Measurements from ENCODE around the gene NEK2. TPM values are rescaled to one million over a fixed set of nuclear protein-coding genes. Genes with fewer than 3 reads are reported as not detected.
"Not testable (repeated sequence)": the region's sequence is repeated elsewhere in the genome, so short reads cannot be mapped to it uniquely, and the experiment has no call there.

The NEK2 gene
- total RNA-seq, 2 experiments from 2014 or later, result 60.8 to 62.3 TPM

DNA sequence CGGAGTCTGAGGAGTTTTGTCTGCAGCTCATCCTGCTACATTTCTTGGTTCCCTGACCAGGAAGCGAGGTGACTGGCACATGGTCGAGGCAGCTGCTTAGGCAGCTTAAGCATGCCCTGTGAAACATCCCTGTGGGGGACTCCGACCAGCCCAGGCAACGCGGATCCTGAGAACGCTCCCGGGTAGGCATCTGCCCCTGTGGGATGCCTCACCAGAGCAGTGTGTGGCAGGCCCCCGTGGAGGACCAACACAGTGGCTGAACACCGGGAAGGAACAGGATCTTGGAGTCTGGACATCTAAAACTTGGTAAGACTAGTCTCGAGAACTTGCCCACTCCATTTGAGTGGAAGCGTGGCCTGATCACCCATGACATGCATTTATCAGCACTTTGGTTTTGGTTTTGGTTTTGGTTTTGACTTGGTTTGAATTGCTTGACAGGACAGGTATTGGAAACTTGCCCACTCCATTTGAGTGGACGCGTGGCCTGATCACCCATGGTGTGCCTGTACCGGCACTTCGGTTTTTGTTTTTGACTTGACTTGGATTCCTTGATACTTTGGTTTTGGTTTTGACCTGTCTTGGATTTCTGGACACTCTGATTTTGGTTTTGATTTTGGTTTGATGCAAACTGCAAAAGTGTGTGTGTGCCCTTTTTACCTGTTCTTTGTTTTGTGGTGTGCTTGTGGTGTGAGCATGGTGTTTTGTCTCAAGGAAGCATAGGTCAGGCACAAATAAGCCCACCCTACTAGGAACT is 12.2 kb upstream of the NEK2 start:
- Mint-ChIP-seq H3K9me3 (no peaks in the 10 kb centered on the region), H3K27me3 (ENCODE audit: low read depth) (peaks cover 2% of the 10 kb centered on the region), H3K36me3 (ENCODE audit: low read depth) (no peaks in the 10 kb centered on the region), H3K4me1 (ENCODE audit: low read depth) (peaks cover 5% of the 10 kb centered on the region), H3K27ac (no peak overlapping the region), H3K4me3 (no peak overlapping the region)
- DNase-seq, result no peak
- intact Hi-C loops (cut with micrococcal nuclease), result loop anchor here (10.0 kb wide), 1 partner anchor 1307 kb away; no protein-coding TSS in a partner anchor
- CTCF ChIA-PET, result no interaction called here

DNA sequence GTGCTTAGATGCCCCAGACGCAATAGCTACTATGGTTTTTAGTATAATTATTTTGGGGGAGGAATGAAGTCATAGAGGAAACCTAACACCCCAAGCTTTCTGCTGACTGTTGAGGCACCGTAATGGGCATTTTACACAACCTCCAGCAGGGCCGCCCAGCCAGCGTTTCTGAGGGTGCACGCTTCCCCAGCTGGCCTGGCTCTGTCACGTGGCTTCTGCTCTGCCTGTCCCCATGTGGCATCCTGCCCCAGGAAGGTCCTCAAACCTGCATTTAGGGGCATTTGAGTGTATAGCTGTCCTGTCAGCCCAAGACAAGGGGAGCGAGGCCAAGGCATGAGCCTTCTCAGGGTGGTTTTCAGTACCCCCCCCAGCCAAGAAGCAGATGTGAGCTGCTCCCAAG is 10.4 kb upstream of the NEK2 start:
- no peak overlapping the region for H3K4me3 Mint-ChIP-seq
- CTCF ChIA-PET, result interaction anchor here (0.5 to 6.9 kb wide), 4 partner anchors 12 to 904 kb away, joined by 3 to 82 read pairs (median 4); no protein-coding TSS in a partner anchor

DNA sequence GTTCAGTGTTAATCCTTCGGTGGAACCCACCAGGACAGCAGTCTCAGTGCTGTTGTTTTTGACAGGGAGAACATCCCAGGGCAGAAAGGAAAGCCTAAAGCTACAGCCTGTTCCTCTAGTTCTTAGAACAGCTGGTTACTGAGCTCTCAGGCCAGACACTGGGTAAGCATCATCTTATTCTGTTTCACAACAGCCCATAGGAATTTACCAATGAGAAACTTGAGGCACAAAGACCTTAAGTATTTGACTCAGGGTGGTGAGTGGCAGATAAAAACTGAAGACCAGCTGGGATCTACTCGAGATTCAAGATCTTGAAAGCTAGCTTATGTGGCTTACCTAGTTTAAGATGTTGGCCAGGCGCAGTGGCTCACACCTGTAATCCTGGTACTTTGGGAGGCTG is 9.4 kb upstream of the NEK2 start:
- Mint-ChIP-seq H3K36me3 (ENCODE audit: low read depth) (no peaks in the 10 kb centered on the region), H3K4me3 (no peak overlapping the region), H3K4me1 (ENCODE audit: low read depth) (peaks cover 12% of the 10 kb centered on the region), H3K9me3 (no peaks in the 10 kb centered on the region), H3K27me3 (ENCODE audit: low read depth) (peaks cover 2% of the 10 kb centered on the region), H3K27ac (no peak overlapping the region)
- intact Hi-C loops (cut with micrococcal nuclease), result loop anchor here (5.0 to 10.0 kb wide), 2 partner anchors 1108 to 1310 kb away; partner anchors contain the start of genes NSL1 and TATDN3
- CTCF ChIA-PET, result interaction anchor here (0.6 to 6.9 kb wide), 4 partner anchors 12 to 772 kb away, joined by 3 to 82 read pairs (median 6); no protein-coding TSS in a partner anchor
- DNase-seq, result no peak

More for the DNA sequence above, 10.4 kb upstream of the NEK2 start:
- no peaks in the 10 kb centered on the region for H3K9me3 Mint-ChIP-seq
- DNase-seq, result no peak
- intact Hi-C loops (cut with micrococcal nuclease), result loop anchor here (10.0 kb wide), 1 partner anchor 1309 kb away; no protein-coding TSS in a partner anchor
- peaks cover 9% of the 10 kb centered on the region for H3K4me1 Mint-ChIP-seq (ENCODE audit: low read depth)
- H3K27me3 Mint-ChIP-seq (ENCODE audit: low read depth), result peaks cover 2% of the 10 kb centered on the region
- H3K27ac Mint-ChIP-seq, result no peak overlapping the region
- no peaks in the 10 kb centered on the region for H3K36me3 Mint-ChIP-seq (ENCODE audit: low read depth)

DNA sequence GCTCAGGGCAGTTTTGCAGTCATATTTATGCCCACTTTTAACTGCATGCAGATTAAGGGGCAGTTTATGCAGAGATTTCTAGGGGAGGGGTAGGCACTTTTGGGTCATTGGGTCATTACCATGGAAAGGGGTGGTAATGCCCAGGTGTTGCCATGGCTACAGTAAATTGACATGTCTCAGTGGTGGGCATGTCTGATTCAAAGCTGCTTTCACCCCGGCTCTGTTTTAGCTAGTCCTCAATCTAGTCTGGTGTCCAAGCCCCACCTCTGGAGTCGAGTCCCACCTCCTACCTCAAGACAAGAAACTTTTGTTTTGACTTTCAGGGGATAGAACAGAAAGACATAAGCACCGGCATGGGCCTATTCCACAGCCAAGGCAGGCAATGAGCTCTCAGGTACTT is 8.9 kb upstream of the NEK2 start:
- no peak overlapping the region for H3K27ac Mint-ChIP-seq
- intact Hi-C loops (cut with micrococcal nuclease), result loop anchor here (5.0 to 10.0 kb wide), 2 partner anchors 1108 to 1310 kb away; partner anchors contain the start of genes NSL1 and TATDN3
- DNase-seq, result no peak
- no peaks in the 10 kb centered on the region for H3K9me3 Mint-ChIP-seq
- no peak overlapping the region for H3K4me3 Mint-ChIP-seq
- H3K36me3 Mint-ChIP-seq (ENCODE audit: low read depth), result no peaks in the 10 kb centered on the region
- H3K27me3 Mint-ChIP-seq (ENCODE audit: low read depth), result peaks cover 2% of the 10 kb centered on the region
- CTCF ChIA-PET, result interaction anchor here (0.6 to 6.9 kb wide), 4 partner anchors 12 to 772 kb away, joined by 3 to 82 read pairs (median 6); no protein-coding TSS in a partner anchor
- H3K4me1 Mint-ChIP-seq (ENCODE audit: low read depth), result peaks cover 12% of the 10 kb centered on the region

GRCh38 chr1:211683396-211684297 is 8.2 kb upstream of the NEK2 start:
- Mint-ChIP-seq H3K27me3 (ENCODE audit: low read depth) (peaks cover 2% of the 10 kb centered on the region), H3K4me3 (no peak overlapping the region), H3K36me3 (ENCODE audit: low read depth) (no peaks in the 10 kb centered on the region), H3K4me1 (ENCODE audit: low read depth) (peaks cover 12% of the 10 kb centered on the region), H3K9me3 (no peaks in the 10 kb centered on the region), H3K27ac (no peak overlapping the region)
- CTCF ChIA-PET, result interaction anchor here (0.7 to 6.9 kb wide), 4 partner anchors 9 to 773 kb away, joined by 3 to 82 read pairs (median 32); no protein-coding TSS in a partner anchor
- intact Hi-C loops (cut with micrococcal nuclease), result loop anchor here (5.0 to 10.0 kb wide), 2 partner anchors 1109 to 1311 kb away; partner anchors contain the start of genes NSL1 and TATDN3
- no peak for DNase-seq

DNA sequence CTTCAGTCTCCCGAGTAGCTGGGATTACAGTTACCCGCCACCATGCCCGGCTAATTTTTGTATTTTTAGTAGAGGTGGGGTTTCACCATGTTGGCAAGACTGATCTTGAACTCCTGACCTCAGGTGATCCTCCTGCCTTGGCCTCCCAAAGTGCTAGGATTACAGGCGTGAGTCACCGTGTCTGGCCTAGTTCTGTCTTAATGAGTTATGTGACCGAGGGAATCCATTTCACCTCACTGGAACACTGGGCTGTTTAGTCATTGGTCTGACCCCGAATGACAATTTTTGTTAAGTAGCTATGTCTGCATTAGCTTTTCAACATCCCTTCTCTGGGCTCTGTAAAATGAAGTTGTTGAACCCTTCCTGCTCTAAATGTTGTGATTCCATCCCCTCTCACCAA is 6.8 kb upstream of the NEK2 start:
- not testable (repeated sequence) for H3K4me3 Mint-ChIP-seq; H3K27ac Mint-ChIP-seq; H3K27me3 Mint-ChIP-seq (ENCODE audit: low read depth); H3K9me3 Mint-ChIP-seq; H3K36me3 Mint-ChIP-seq (ENCODE audit: low read depth); H3K4me1 Mint-ChIP-seq (ENCODE audit: low read depth); DNase-seq
- CTCF ChIA-PET, result interaction anchor here (0.6 to 6.9 kb wide), 6 partner anchors 9 to 774 kb away, joined by 3 to 82 read pairs (median 9); no protein-coding TSS in a partner anchor
- intact Hi-C loops (cut with micrococcal nuclease), result loop anchor here (5.0 to 10.0 kb wide), 2 partner anchors 1110 to 1313 kb away; partner anchors contain the start of genes NSL1 and TATDN3

- no peaks in the 10 kb centered on the region for H3K27me3 Mint-ChIP-seq (ENCODE audit: low read depth)
- peaks cover 7% of the 10 kb centered on the region for H3K4me1 Mint-ChIP-seq (ENCODE audit: low read depth)
- H3K4me3 Mint-ChIP-seq, result no peak overlapping the region
- H3K9me3 Mint-ChIP-seq, result no peaks in the 10 kb centered on the region
- H3K36me3 Mint-ChIP-seq (ENCODE audit: low read depth), result no peaks in the 10 kb centered on the region
- CTCF ChIA-PET, result interaction anchor here (0.5 to 6.9 kb wide), 23 partner anchors 10 to 796 kb away, joined by 3 to 82 read pairs (median 4); partner anchors contain the start of genes DTL and INTS7
- intact Hi-C loops (cut with micrococcal nuclease), result loop anchor here (1.0 to 10.0 kb wide), 8 partner anchors 17 to 1314 kb away; partner anchors contain the start of genes DTL, INTS7, LPGAT1 and NSL1
- peak overlapping the region; percentile 24 for H3K27ac Mint-ChIP-seq
- peak; percentile 80 for DNase-seq
These were observed 5.4 kb upstream of the NEK2 start for GRCh38 chr1:211680752-211681327.

- H3K9me3 Mint-ChIP-seq, result no peaks in the 10 kb centered on the region
- H3K36me3 Mint-ChIP-seq (ENCODE audit: low read depth), result peaks cover 7% of the 10 kb centered on the region
- no peak overlapping the region for H3K27ac Mint-ChIP-seq
- intact Hi-C loops (cut with micrococcal nuclease), result loop anchor here (5.0 kb wide), 2 partner anchors 350 to 755 kb away; partner anchors contain the start of genes NENF and TRAF5
- peaks cover 14% of the 10 kb centered on the region for H3K4me1 Mint-ChIP-seq (ENCODE audit: low read depth)
- no peak for DNase-seq
- H3K27me3 Mint-ChIP-seq (ENCODE audit: low read depth), result no peaks in the 10 kb centered on the region
- CTCF ChIA-PET, result interaction anchor here (1.1 to 6.2 kb wide), 3 partner anchors 21 to 778 kb away, joined by 4 to 56 read pairs (median 22); no protein-coding TSS in a partner anchor
- no peak overlapping the region for H3K4me3 Mint-ChIP-seq
These were observed 2.2 kb upstream of the NEK2 start for GRCh38 chr1:211677659-211678058.

DNA sequence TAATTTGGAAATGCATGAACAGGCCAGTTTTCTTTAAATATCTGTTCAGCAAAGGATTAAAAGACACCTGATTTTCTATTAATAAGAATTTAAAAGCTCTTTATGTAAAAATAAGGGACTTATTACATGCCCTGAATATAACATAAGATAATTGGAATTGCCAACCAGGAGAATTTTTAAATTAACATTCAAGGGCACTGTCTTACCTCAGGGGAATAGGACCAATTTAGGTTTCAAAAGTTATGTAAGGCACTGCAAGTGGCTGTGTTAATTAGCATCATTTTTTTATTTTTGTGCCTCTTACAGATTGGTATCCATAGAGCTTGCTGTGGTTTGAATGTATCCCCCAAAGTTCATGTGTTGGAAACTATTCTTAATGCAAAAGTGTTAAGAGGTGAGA is 1.3 kb upstream of the NEK2 start:
- Mint-ChIP-seq H3K27ac (no peak overlapping the region), H3K27me3 (ENCODE audit: low read depth) (no peaks in the 10 kb centered on the region), H3K4me3 (no peak overlapping the region), H3K4me1 (ENCODE audit: low read depth) (peaks cover 14% of the 10 kb centered on the region), H3K9me3 (no peaks in the 10 kb centered on the region), H3K36me3 (ENCODE audit: low read depth) (peaks cover 7% of the 10 kb centered on the region)
- intact Hi-C loops (cut with micrococcal nuclease), result loop anchor here (5.0 kb wide), 2 partner anchors 349 to 756 kb away; partner anchors contain the start of genes NENF and TRAF5
- DNase-seq, result no peak
- CTCF ChIA-PET, result interaction anchor here (0.6 to 3.7 kb wide), 4 partner anchors 21 to 779 kb away, joined by 3 to 22 read pairs (median 5); no protein-coding TSS in a partner anchor

DNA sequence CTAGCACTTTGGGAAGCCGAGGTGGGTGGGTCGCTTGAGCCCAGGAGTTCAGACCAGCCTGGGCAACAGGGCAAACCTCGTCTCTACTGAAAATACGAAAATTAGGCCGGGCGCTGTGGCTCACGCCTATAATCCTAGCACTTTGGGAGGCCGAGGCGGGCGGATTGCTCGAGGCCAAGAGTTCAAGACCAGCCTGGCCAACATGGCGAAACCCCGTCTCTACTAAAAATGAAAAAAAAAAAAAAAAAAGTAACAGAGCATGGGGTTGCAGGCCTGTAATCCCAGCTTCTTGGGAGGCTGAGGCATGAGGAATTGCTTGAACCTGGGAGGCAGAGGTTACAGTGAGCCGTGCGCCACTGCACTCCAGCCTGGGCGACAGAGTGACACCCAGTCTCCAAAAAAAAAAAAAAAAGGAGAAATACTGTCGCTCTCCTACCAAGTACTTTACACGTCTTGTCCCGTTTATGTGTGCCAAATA is 724 bp upstream of the NEK2 start:
- Mint-ChIP-seq H3K9me3 (no peaks in the 10 kb centered on the region), H3K4me1 (ENCODE audit: low read depth) (peaks cover 13% of the 10 kb centered on the region), H3K4me3 (peak overlapping the region; percentile 86), H3K27me3 (ENCODE audit: low read depth) (no peaks in the 10 kb centered on the region), H3K27ac (no peak overlapping the region), H3K36me3 (ENCODE audit: low read depth) (peaks cover 7% of the 10 kb centered on the region)
- intact Hi-C loops (cut with micrococcal nuclease), result loop anchor here (5.0 kb wide), 2 partner anchors 349 to 756 kb away; partner anchors contain the start of genes NENF and TRAF5
- DNase-seq, result no peak
- CTCF ChIA-PET, result interaction anchor here (0.6 to 3.7 kb wide), 4 partner anchors 22 to 780 kb away, joined by 3 to 22 read pairs (median 4); no protein-coding TSS in a partner anchor

GRCh38 chr1:211667065-211667617 is 8.3 kb downstream of the NEK2 start:
- Mint-ChIP-seq H3K4me1 (ENCODE audit: low read depth) (no peaks in the 10 kb centered on the region), H3K36me3 (ENCODE audit: low read depth) (peaks cover 36% of the 10 kb centered on the region), H3K27me3 (ENCODE audit: low read depth) (no peaks in the 10 kb centered on the region), H3K27ac (no peak overlapping the region), H3K9me3 (no peaks in the 10 kb centered on the region), H3K4me3 (no peak overlapping the region)
- no peak for DNase-seq
- intact Hi-C loops (cut with micrococcal nuclease), result no loop called here
- CTCF ChIA-PET, result interaction anchor here (0.6 to 1.3 kb wide), 3 partner anchors 12 to 1185 kb away, joined by 3 to 4 read pairs (median 3); no protein-coding TSS in a partner anchor
